HL-60 (cell line): ENCODE measurements around the gene TIMM44.

Source experiments
- DNase-seq, 2 experiments: peaks; one replicate each; pipeline ENCODE4 v3.0.0-alpha.2; 2010 to 2020; ENCODE audit warnings: low read depth in 1 of 2, low spot score in 1 of 2
- H3K27ac ChIP-seq: fragments of 250-450 bp; sonication (Bioruptor Pico); replicated peaks from 2 replicates; pipeline ENCODE4 v1.5.1; 2020; ENCODE audit warnings: mild to moderate bottlenecking, moderate library complexity
- H3K27me3 ChIP-seq: fragments of 250-450 bp; sonication (Bioruptor Pico); 2 replicates; pipeline ENCODE4 v1.5.1; 2021; ENCODE audit warnings: mild to moderate bottlenecking, moderate library complexity; ENCODE audit not compliant: insufficient read depth, poor library complexity, severe bottlenecking
- H3K4me3 ChIP-seq: replicated peaks from 2 replicates; pipeline ENCODE4 v1.5.1; 2011; ENCODE audit warnings: mild to moderate bottlenecking, control low read depth, low read length; ENCODE audit not compliant: insufficient read depth
- CTCF ChIP-seq: IDR thresholded peaks from one replicate; pipeline ENCODE4 v1.5.1; 2011; ENCODE audit warnings: low read length, control low read depth, inconsistent platforms; ENCODE audit not compliant: insufficient read depth
- GABPA ChIP-seq: IDR thresholded peaks from 2 replicates; pipeline ENCODE4 v1.6.1; 2012; ENCODE audit warnings: low read depth
- POLR2AphosphoS5 ChIP-seq: IDR thresholded peaks from 2 replicates; pipeline ENCODE4 v1.6.1; 2012; ENCODE audit warnings: low read depth
- REST ChIP-seq: IDR thresholded peaks from 2 replicates; pipeline ENCODE4 v1.6.1; 2012; ENCODE audit warnings: low read depth; ENCODE audit not compliant: insufficient replicate concordance
- SPI1 ChIP-seq: IDR thresholded peaks from 2 replicates; pipeline ENCODE4 v1.6.1; 2012; ENCODE audit warnings: low read depth, mild to moderate bottlenecking, borderline replicate concordance

Gene TIMM44

GRCh38 chr19:7973883-7974282 lies 30.4 kb upstream of the TIMM44 start:
- Histone ChIP-seq H3K4me3 (no peak overlapping the region), H3K27me3 (no peaks in the 10 kb centered on the region), H3K27ac (no peak overlapping the region)
- no peak for DNase-seq
- TF ChIP-seq CTCF (no peak), REST (no peak), GABPA (no peak), POLR2AphosphoS5 (no peak), SPI1 (no peak)

GRCh38 chr19:7971553-7972520 lies 28.4 kb upstream of the TIMM44 start:
- peak in 1 of 2 experiments; percentile 46 for DNase-seq
- TF ChIP-seq GABPA (no peak), REST (no peak), SPI1 (no peak), POLR2AphosphoS5 (no peak), CTCF (no peak)
- no peak overlapping the region for H3K4me3 ChIP-seq
- H3K27ac ChIP-seq = no peak overlapping the region
- H3K27me3 ChIP-seq = no peaks in the 10 kb centered on the region

GRCh38 chr19:7970716-7971448 lies 27.4 kb upstream of the TIMM44 start:
- H3K4me3 ChIP-seq = no peak overlapping the region
- TF ChIP-seq REST (no peak), POLR2AphosphoS5 (no peak), CTCF (peak; percentile 63)
- H3K27me3 ChIP-seq = no peaks in the 10 kb centered on the region
- peak in 1 of 2 experiments; percentile 39 for DNase-seq
- H3K27ac ChIP-seq = no peak overlapping the region
